Left lung (tissue), 10 donors: Measurements from ENCODE around the gene GLYATL2. TPM values are rescaled to one million over a fixed set of nuclear protein-coding genes. Genes with fewer than 3 reads are reported as not detected.
A peak's percentile ranks its signal among the peaks of the same experiment; 100 is the strongest.

Source experiments
- ATAC-seq: fragments of 200-7000 bp; cut with Tn5 transposase; one replicate; pipeline ENCODE4 v1.9.1; 2020; ENCODE audit warnings: moderate library complexity
- DNase-seq, 4 donors: peaks; one replicate each; pipeline ENCODE4 v3.0.0-alpha.2; 2013 to 2020
- H3K27ac ChIP-seq, 2 donors: fragments of 200-600 bp; sonication (generic) in 1 of 2; one replicate each; pipeline versions ENCODE4 v1.5.0 to v1.8.0; 2020 to 2021
- H3K27me3 ChIP-seq, 2 donors: fragments of 200-600 bp; sonication (generic) in 1 of 2; one replicate each; pipeline versions ENCODE4 v1.5.0 to v1.8.0; 2020 to 2021
- H3K36me3 ChIP-seq, 2 donors: fragments of 200-600 bp; sonication (generic) in 1 of 2; one replicate each; pipeline versions ENCODE4 v1.5.0 to v1.8.0; 2020 to 2021
- H3K4me1 ChIP-seq, 2 donors: fragments of 200-600 bp; one replicate each; pipeline ENCODE4 v1.8.0; 2021
- H3K4me3 ChIP-seq, 2 donors: fragments of 200-600 bp; sonication (generic) in 1 of 2; one replicate each; pipeline versions ENCODE4 v1.5.0 to v1.8.0; 2020 to 2021; ENCODE audit warnings: mild to moderate bottlenecking in 1 of 2
- H3K9me3 ChIP-seq, 2 donors: fragments of 200-600 bp; sonication (generic) in 1 of 2; one replicate each; pipeline versions ENCODE4 v1.5.0 to v1.8.0; 2020 to 2021
- intact Hi-C, 2 donors: fragments of 100-400 bp; cut with DNase I; formaldehyde crosslinking; loops; one replicate each; pipeline versions ENCODE4 v1.11.2 to v1.14.2; 2022
- polyA plus RNA-seq, 6 donors: library from polyadenylated mRNA; unstranded; fragments of 120-200 nt; gene quantifications; one replicate each; pipeline ENCODE4 v1.2.1, GENCODE V29; 2013; ENCODE audit not compliant: insufficient read length in 6 of 6
- total RNA-seq, 2 donors: library from RNA; stranded (reverse); fragmentation: NEBNext Ultra II Directional; extraction: Animal tissue kit (Norgen Biotek cat#: 25700); gene quantifications; one replicate each; pipeline ENCODE4 v1.2.1, GENCODE V29; 2021
- TF ChIP-seq, protein P1 (sequence below), 2 donors: fragments of 200-600 bp; sonication (generic) in 1 of 2; IDR thresholded peaks; one replicate each; pipeline versions ENCODE4 v1.5.0 to v1.8.0; 2021; ENCODE audit warnings: antibody characterized with exemption in 2 of 2
- donor health status: DM: no; HTN: yes; CAD: no.
- donor health status: DM: no; HTN: no; CAD: no.

The GLYATL2 gene
- total and polyA plus RNA-seq, 8 donors: 1.0 to 4.3 (median 2.3) TPM; not detected in 2

DNA sequence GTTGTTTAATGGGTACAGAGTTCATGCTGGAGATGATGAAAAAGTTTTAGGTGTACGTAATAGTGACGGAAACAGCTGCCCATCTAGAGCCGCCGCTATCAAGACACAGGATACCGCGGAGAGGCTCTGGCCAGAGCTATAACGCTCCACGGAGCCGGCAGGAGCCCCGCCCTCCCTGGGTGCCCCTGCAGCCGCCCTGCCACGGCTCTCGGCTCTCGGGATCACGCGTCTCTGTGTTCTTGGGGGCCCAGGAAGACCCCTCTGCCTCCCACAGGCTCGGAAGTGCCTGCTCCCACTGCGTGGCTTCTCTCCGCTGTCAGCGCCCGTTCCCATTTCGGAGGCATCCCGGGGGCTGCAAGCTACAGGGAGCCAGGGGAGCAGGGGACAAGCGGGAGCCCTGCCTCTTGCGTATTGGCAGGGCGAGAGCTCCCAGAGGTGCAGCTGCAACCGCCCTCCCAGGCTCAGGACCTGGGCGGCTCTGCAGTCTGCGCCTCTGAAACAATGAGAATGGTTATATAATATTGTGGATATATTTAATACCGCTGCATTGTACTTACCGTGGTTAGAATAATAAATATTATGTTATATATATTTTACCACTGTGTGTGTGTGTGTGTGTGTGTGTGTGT lies 13.7 kb downstream of the GLYATL2 start:
- ATAC-seq (no peak), DNase-seq (peak in 1 of 4 donors; percentile 52)
- Histone ChIP-seq H3K27ac (no peak overlapping the region), H3K4me3 (no peak overlapping the region), H3K4me1 (no peaks in the 10 kb centered on the region), H3K36me3 (no peaks in the 10 kb centered on the region), H3K27me3 (peaks cover 0 to 14% of the 10 kb centered on the region in 2 donors), H3K9me3 (peaks cover 0 to 12% of the 10 kb centered on the region in 2 donors)
- TF ChIP-seq, protein P1, sequence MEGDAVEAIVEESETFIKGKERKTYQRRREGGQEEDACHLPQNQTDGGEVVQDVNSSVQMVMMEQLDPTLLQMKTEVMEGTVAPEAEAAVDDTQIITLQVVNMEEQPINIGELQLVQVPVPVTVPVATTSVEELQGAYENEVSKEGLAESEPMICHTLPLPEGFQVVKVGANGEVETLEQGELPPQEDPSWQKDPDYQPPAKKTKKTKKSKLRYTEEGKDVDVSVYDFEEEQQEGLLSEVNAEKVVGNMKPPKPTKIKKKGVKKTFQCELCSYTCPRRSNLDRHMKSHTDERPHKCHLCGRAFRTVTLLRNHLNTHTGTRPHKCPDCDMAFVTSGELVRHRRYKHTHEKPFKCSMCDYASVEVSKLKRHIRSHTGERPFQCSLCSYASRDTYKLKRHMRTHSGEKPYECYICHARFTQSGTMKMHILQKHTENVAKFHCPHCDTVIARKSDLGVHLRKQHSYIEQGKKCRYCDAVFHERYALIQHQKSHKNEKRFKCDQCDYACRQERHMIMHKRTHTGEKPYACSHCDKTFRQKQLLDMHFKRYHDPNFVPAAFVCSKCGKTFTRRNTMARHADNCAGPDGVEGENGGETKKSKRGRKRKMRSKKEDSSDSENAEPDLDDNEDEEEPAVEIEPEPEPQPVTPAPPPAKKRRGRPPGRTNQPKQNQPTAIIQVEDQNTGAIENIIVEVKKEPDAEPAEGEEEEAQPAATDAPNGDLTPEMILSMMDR (IDR thresholded peaks at IDR 0.05): no peak
- intact Hi-C loops: no loop called here

DNA sequence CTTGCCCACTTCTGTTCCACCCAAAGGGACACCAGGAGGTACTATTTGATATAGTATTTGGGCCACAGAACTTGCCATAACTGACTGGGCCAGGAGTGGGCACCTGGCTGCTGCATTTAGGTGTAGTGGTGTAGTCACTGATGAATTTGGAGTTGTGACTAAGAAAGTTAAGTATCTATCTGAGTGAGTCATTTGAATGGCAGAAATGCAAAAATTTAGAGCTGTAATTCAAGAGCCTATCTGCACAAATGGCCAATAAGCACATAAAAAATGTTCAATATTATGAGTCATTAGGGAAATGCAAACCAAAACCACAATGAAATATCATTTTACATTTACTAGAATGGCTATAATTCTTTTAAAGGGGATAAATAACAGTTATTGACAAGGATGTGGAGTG lies 14.7 kb downstream of the GLYATL2 start:
- Histone ChIP-seq H3K4me3 (no peak overlapping the region), H3K27me3 (peaks cover 0 to 14% of the 10 kb centered on the region in 2 donors), H3K4me1 (no peaks in the 10 kb centered on the region), H3K9me3 (peaks cover 0 to 12% of the 10 kb centered on the region in 2 donors), H3K27ac (no peak overlapping the region), H3K36me3 (no peaks in the 10 kb centered on the region)
- intact Hi-C loops: no loop called here
- no peak for ATAC-seq
- TF ChIP-seq, protein P1 (IDR thresholded peaks at IDR 0.05): no peak
- DNase-seq: no peak

DNA sequence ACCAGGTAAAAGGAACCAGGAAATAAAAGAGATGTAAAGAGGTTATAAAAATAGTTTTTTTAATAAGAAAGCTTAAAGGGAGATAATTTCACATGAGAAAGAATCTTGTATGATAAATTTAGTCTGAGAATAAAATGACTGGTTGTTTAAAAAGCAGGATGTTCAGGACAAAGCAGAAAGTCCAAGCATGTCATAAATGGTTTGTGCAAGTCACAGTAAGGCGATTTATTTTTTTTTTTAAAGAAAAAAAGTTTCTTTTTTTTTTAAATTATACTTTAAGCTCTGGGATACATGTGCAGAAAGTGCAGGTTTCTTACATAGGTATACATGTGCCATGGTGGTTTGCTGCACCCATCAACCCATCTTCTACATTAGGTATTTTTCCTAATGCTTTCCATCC lies 30.8 kb downstream of the GLYATL2 start:
- H3K4me3 ChIP-seq: no peak overlapping the region
- no peaks in the 10 kb centered on the region for H3K4me1 ChIP-seq
- peaks cover 0 to 44% of the 10 kb centered on the region in 2 donors for H3K9me3 ChIP-seq
- no peaks in the 10 kb centered on the region for H3K27me3 ChIP-seq
- no peaks in the 10 kb centered on the region for H3K36me3 ChIP-seq
- ATAC-seq (no peak), DNase-seq (no peak)
- no peak overlapping the region for H3K27ac ChIP-seq
- TF ChIP-seq, protein P1 (IDR thresholded peaks at IDR 0.05): no peak
- intact Hi-C loops: no loop called here

DNA sequence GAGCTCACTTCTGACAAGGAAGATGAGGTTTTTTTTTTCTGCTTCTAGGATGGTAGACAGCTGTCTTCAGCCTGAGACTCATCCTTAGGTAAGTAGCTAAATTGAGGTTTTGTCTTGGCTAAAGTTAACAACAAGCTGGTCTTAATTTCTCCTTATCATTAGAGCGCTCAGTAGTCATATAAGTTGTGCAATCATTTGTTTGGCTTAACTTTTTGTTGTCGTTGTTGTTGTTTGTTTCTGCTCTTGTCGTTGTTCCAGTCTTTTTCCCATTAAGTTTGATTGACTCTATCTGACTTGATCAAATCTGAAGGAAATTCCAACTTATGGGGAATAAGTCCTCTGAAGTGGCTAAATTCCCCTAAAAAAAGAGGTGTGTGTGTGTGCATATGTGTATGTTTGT lies 33.0 kb downstream of the GLYATL2 start:
- Histone ChIP-seq H3K36me3 (no peaks in the 10 kb centered on the region), H3K4me3 (no peak overlapping the region), H3K4me1 (no peaks in the 10 kb centered on the region), H3K9me3 (peaks cover 0 to 37% of the 10 kb centered on the region in 2 donors), H3K27ac (no peak overlapping the region), H3K27me3 (no peaks in the 10 kb centered on the region)
- intact Hi-C loops: no loop called here
- ATAC-seq (no peak), DNase-seq (no peak)
- TF ChIP-seq, protein P1 (IDR thresholded peaks at IDR 0.05): no peak

DNA sequence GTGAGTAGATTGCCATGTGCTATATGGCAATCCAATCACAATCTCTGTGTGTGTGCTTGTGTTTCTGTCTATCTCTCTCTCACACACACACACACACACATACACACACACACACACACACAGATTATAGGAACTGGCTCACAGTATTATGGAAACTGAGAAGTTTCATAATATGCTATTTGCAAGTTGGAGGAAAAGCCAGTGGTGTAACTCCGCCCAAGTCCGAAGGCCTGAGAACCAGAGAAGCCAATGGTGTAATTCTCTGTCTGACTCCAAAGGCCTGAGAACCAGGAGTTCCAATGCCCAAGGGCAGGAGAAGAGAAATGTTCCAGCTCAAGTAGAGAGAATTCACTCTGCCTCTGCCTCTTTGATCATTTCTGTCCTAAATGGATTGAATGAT lies 37.2 kb downstream of the GLYATL2 start:
- ATAC-seq: no peak
- H3K4me3 ChIP-seq: no peak overlapping the region
- H3K36me3 ChIP-seq: no peaks in the 10 kb centered on the region
- peaks cover 0 to 3% of the 10 kb centered on the region in 2 donors for H3K9me3 ChIP-seq
- H3K4me1 ChIP-seq: no peaks in the 10 kb centered on the region
- no peaks in the 10 kb centered on the region for H3K27me3 ChIP-seq
- DNase-seq: no peak
- no peak overlapping the region for H3K27ac ChIP-seq
- TF ChIP-seq, protein P1 (IDR thresholded peaks at IDR 0.05): no peak
- intact Hi-C loops: no loop called here
